Measurements from ENCODE around the gene ACP5.

The ACP5 gene

DNA sequence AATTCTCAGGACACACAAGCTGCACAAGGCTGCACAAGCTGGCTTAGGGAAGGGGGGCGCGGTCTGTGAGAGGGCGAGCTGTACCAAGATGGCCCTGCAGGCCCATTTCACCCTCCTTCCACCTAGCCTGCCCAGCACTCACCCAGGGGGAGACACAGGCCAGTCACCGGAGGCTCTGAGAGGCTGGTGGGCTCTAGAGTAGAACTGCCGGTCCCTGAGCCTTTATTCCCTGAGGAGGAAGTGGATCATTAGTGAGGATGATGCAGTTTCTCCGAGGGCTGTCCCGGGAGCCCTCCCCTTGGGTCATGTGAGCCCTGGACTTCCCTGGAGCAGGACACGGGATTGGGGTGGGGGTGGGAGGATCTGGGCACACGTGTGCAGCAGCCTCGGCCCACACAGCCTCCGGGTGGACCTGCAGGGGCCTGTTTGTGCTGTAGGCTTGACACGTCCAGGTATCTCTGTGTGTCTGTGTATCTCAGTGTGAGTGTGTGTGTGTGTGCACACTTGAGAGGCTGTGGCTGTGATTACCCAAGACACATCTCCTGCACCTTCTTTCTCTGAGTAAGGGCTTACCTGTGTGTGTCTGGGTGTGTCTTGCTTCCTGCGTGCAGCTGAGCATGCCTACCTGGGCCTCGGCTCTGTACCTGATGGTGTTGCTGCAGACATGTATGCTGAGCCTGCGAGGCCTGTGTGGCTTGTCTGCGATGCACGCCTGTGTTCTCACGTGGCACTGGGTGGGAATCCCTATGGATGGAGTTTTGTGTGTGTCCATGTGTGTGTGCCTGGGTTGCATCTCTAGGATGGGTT, at the start of gene ACP5:
Gene ACP5 (minus strand): TSS at position 195 of the 807 bp plus-strand sequence. CDS start 328 bp downstream, outside the sequence.
- TF ChIP-seq, protein P1, sequence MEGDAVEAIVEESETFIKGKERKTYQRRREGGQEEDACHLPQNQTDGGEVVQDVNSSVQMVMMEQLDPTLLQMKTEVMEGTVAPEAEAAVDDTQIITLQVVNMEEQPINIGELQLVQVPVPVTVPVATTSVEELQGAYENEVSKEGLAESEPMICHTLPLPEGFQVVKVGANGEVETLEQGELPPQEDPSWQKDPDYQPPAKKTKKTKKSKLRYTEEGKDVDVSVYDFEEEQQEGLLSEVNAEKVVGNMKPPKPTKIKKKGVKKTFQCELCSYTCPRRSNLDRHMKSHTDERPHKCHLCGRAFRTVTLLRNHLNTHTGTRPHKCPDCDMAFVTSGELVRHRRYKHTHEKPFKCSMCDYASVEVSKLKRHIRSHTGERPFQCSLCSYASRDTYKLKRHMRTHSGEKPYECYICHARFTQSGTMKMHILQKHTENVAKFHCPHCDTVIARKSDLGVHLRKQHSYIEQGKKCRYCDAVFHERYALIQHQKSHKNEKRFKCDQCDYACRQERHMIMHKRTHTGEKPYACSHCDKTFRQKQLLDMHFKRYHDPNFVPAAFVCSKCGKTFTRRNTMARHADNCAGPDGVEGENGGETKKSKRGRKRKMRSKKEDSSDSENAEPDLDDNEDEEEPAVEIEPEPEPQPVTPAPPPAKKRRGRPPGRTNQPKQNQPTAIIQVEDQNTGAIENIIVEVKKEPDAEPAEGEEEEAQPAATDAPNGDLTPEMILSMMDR (IDR thresholded peaks at IDR 0.05), result no peak

DNA sequence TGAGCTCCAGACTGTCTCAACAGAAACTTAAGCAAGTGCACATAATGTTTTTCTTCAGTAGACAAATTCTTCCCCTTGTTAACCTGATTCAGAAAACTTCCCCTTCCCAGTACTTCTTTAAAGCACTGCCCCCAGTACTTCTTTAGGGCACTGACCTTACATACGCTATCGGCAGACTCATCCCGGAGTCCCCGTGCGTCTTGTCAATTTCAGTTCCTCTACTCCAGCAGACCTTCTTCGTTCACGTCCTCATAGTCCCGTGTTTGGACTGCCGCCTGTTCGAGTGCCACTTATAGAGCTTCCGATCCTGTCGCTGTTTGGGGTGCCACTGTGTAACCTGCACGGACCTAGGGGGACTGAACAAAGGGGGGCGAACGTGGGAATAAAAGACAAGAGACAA, 48.8 kb upstream of the ACP5 start:
- TF ChIP-seq, protein P1 (IDR thresholded peaks at IDR 0.05), result no peak

DNA sequence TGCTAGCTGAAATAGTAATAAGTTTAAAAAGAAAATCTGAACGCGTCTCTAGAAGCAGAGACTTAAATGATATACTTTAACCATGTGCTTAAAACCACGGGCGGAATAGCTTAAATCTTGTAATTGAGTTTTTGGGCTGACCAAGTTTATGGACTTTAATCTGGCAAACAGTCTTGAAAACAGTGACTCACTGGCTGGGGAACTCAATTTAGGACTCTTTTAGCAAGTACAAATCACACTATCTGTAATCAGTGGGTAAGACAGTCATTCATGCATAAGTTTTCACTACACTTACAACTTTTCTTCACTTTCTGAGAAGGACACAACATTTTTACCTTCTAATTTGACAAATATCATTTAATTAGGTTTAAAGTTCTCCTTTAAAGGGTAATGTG, 46.6 kb upstream of the ACP5 start:
- TF ChIP-seq, protein P1 (IDR thresholded peaks at IDR 0.05), result no peak

DNA sequence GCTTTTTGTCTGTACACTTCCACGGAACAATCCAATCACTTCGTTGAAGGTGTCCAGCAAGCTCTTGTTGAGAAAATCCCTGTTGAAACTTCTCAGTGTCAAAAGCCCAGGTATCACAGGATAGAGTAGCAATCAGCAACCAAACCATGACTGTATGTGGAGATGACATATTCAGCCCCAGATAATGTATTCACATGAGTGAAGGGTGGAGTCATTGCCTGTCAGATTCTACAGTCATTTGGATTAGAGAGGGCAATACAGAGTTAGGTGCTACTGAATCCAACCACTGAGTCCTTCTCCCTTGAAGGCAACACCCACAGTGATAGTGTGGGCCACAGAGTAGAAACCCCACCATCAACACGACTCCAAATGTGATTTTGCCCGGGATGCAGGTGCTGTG, 43.1 kb upstream of the ACP5 start:
- TF ChIP-seq, protein P1 (IDR thresholded peaks at IDR 0.05), result no peak

DNA sequence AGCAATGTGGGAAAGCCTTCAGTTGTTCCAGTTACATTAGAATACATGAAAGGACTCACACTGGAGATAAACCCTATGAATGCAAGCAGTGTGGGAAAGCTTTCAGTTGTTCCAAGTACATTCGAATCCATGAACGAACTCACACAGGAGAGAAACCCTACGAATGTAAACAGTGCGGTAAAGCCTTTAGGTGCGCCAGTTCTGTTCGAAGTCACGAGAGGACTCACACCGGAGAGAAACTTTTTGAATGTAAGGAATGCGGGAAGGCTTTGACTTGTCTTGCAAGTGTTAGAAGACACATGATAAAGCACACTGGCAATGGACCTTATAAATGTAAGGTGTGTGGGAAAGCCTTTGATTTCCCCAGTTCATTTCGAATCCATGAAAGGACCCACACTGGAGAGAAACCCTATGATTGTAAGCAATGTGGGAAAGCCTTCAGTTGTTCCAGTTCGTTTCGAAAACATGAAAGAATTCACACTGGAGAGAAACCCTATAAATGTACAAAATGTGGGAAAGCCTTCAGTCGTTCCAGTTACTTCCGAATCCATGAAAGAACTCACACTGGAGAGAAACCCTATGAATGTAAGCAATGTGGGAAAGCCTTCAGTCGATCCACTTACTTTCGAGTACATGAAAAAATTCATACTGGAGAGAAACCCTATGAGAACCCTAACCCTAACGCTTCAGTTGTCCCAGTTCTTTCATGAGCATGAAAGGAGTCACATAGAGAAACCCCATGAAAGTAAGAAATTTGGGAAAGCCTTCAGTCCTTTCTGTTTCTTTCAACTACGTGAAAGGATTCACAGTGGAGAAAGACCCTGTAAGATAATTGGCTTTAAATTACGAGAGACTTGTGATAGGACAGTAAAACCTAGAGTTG, 40.0 kb upstream of the ACP5 start:
- TF ChIP-seq, protein P1 (IDR thresholded peaks at IDR 0.05), result no peak

DNA sequence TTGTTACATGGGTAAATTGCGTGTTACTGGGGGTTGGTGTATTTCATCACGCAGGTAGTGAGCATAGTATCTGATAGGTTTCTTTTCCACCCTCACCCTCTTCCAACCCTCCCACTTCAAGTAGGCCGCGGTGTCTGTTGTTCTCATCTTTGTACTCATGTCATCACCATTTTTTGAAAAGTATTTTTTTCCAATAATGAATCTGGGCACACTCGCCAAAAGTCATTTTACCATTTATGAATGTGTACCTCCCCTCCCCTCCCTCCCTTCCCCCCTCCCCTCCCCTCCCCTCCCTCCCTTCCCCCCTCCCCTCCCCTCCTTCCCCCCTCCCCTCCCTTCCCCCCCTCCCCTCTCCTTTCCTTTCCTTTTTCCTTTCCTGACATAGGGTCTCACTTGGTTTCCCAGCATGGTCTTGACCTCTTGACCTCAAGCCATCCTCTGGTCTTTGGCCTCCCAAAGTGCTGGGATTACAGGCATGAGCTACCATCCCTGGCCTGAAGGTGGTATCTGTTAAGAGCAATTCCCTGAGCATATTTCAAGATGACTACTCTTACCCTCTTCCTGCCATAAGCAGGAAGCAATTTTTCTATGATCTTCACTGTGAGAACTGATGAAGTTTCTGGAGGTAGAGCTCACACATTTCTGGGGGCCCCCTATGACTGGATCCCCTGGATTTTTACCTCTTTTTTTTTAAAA, 35.5 kb upstream of the ACP5 start:
- TF ChIP-seq, protein P1 (IDR thresholded peaks at IDR 0.05), result no peak

DNA sequence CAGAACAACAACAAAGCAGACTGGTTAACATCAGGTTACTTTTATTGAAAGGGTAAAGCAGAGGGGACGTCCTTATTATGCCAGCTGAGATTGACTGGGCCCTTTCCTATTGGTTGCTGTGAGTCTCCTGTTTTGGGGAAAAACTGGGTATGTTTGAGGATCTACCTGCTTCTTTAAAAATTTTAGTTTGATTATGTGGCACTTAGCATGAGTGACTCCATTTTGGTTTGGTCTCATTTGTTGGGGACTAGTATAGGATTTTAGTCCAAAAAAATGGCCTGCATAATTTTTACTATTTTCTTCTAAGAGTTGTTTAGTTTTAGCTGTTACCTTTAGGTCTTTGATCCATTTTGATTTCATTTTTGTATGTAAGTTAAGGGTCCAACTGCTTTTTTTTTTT, 34.3 kb upstream of the ACP5 start:
- TF ChIP-seq, protein P1 (IDR thresholded peaks at IDR 0.05), result no peak
